T1000 (cell line): ENCODE results near the gene GCC1.
"Not testable (repeated sequence)": the region's sequence is repeated elsewhere in the genome, so short reads cannot be mapped to it uniquely, and the experiment has no call there.

ENCODE experiments used
- DNase-seq: peaks from one replicate; lab custom pipeline; 2025; ENCODE audit warnings: mixed read lengths; lab: John Stamatoyannopoulos, UW

GCC1 gene

GRCh38 chr7:127589896-127590295, 4.5 kb upstream of the GCC1 start:
- no peak for DNase-seq

DNA sequence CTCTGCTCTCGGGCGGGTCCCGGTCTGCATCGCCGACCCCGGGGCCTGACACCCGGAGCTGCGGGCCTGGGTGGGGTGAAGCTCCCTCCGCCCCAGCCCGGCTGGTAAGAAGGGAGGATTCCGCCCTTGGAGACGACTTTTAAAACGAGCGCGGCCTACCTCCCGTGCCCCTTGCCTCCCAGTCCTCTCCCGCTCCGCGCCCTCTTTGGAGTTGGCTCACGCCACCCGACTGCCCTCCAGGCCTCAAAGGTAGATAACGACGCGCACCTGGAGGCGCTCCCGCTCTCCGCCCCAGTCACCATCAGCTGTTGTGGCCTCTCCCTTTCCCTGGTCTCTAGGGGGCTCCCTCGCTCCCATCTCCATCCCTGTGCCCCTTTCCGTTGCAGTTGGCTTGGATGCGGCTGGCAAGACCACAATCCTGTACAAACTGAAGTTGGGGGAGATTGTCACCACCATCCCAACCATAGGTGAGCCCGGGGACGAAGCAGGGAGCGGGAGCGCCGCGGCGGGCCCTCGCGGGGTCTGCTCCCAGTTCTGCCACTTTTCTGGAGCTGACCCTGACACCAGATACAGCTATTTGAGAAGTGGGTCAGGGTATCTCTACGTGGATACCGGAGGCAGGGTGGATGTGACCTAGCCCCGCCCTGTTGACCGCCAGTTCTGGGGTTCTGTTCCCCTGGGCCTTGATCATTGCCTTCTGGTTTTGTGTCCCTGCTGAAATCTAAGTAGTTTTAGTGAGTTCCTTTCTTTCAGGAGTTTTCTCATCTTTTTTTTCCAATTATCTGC, 3.5 kb upstream of the GCC1 start:
- no peak for DNase-seq

- peak; percentile 41 for DNase-seq
Observed at GRCh38 chr7:127588019-127588696, 2.8 kb upstream of the GCC1 start, which contains the start of gene ARF5. ARF5 (plus strand) TSS chr7:127588411; CDS start chr7:127588499, 88 bp downstream.

DNA sequence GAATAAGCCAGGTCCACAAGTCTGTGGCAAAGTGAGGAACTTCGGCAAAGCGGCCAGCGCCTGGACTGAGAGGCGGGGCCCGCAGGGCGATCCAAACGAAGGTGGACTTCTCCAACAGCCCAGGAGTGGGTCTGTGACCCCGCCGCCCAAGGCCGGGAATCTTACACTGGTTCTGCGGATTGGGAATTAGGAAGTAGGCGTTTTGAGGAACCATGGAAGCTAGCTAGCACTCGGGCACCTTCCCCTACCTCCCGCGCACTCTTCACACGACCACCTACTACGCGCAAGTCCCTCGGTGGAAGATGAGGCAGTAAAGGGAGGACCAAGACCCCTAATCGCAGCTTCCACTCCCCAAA, 2.2 kb upstream of the GCC1 start:
- DNase-seq, result no peak

GRCh38 chr7:127586346-127586745, 950 bp upstream of the GCC1 start:
- DNase-seq, result no peak

DNA sequence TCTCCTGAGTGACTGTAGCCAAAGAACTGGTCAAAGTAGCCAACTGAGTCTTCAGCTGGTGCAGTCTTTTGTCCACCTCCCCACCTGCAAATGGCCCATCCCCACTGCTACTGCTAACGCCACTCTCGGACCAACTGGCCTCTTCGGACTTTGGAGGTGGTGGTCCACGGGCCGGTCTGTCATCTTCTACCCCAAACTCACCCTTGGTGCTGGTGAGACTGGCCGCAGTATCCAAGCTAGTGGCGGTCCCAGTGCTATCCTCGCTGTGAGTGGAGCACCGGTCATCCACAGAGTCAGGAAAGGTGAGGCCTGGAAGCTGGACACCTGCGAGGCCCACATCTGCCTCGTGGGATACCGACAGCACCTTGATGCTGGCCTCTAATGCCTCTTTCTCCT, 750 bp downstream of the GCC1 start:
- no peak for DNase-seq

GRCh38 chr7:127582361-127582760, 3.0 kb downstream of the GCC1 start:
- no peak for DNase-seq

GRCh38 chr7:127581716-127582115, 3.7 kb downstream of the GCC1 start:
- no peak for DNase-seq

GRCh38 chr7:127580612-127581011, 4.8 kb downstream of the GCC1 start:
- no peak for DNase-seq

GRCh38 chr7:127578711-127579275, 6.6 kb downstream of the GCC1 start:
- no peak for DNase-seq

- no peak for DNase-seq
Observed at GRCh38 chr7:127578036-127578684, 7.2 kb downstream of the GCC1 start.

DNA sequence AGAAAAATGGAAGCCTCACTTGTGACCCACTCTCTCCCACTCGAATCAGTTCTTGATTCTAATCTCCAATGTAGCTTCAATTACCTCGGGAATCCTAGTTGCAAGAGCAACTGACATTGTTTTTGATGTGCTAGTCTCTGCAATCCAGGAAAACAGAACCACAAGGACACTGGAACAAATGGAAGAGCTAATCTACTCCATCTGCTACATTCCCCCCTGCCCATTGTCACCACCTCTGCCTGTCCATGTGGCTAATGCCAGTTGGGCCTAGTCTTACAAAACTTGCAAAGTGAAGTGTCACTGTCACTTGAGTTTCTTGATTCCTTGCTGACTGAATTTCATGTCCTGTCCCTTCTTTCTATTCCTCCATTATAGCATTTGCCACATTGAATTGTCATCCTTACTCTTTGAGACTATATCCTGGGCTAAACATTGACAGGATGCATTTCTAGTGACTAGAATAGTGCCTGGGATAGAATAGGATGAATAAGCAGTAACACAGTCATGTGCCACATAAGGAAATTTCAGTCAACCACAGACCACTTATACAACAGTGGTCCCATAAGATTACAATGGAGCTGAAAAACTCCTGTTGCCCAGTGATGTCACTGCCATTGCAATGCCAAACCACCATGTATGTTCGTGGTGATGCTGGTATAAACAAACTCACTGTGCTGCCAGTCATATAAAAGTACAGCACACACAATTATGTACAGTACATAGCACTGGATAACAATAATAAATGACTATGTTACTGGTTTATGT, 13.5 kb downstream of the GCC1 start:
- DNase-seq, result no peak

GRCh38 chr7:127568034-127568433, 17.4 kb downstream of the GCC1 start:
- DNase-seq, result not testable (repeated sequence)

DNA sequence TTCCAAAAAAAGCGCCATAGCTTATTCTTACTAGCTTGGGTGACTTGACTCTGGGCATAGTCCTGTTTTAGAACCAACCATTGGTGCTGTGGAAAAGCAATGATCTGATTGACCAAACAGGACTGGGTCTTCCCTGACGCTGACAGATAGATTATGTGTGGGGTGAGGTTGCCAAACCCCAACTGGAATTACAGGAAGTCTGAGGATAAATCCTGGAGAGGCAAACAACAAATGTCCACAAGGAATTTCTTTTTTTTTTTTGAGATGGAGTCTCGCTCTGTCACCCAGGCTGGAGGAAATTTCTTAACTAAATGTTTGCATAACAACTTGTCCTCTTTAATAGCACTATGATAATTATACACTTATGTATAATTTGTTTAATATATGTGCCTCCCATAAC, 19.2 kb downstream of the GCC1 start:
- DNase-seq, result no peak

GRCh38 chr7:127557803-127558202, 27.6 kb downstream of the GCC1 start:
- DNase-seq, result no peak

- no peak for DNase-seq
Observed at GRCh38 chr7:127556404-127556803, 29.0 kb downstream of the GCC1 start.

DNA sequence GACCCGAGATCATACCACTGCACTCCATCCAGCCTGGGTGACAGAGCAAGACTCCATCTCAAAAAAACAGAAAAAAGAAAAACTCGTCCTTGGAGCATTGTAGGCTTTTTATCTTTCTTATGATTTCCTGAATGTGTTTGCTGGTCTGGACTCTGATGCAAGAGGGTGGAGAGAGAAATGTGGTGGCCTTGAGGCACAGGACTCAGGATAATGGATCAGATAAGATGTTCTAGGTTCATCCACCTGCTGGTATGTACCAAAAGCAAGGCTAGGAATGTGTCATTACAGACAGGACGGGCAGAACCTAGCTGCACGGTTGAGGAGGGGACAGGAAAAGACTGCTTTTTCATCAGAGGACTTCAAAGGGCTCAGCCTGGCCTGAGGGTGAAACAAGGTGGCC, 33.5 kb downstream of the GCC1 start:
- DNase-seq, result no peak

GRCh38 chr7:127550247-127550646, 35.1 kb downstream of the GCC1 start:
- no peak for DNase-seq

DNA sequence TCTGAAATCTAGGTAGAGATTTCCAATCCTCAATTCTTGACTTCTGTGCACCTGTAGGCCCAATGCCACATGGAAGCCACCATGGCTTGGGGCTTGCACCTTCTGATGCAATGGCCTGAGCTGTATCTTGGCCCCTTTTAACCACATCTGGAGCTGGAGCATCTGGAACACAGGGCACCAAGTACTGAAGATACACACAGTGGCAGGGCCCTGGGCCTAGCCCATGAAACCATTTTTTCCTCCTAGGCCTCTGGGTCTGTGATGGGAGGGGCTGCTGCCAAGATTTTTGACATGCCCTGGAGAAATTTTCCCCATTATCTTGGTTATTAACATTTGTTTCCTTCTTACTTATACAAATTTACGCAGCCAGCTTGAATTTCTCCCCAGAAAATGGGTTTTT, 39.1 kb downstream of the GCC1 start:
- DNase-seq, result no peak

- DNase-seq, result no peak
Observed at GRCh38 chr7:127541548-127541947, 43.8 kb downstream of the GCC1 start.

- DNase-seq, result not testable (repeated sequence)
Observed at GRCh38 chr7:127540461-127540860, 44.9 kb downstream of the GCC1 start.

DNA sequence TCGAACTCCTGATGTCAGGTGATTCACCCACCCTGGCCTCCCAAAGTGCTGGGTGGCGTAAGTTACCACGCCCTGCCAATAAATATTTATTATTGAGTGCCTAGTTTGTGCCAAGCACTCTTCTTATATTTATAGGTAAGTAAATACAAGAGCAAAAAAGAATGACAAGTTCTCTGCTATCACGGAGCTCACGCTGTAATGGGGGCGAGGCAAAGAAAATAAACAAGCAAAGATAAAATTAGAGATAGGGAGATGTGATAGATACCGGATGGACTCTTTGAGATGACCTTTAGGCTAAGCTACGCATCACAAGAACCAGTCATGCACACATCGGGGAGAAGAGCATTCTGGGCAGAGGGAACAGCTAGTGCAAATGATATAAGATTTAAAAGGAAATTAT, 46.3 kb downstream of the GCC1 start:
- no peak for DNase-seq
